DND-41 (cell line): Measurements from ENCODE around the gene SERINC5.
"Not testable (repeated sequence)": the region's sequence is repeated elsewhere in the genome, so short reads cannot be mapped to it uniquely, and the experiment has no call there.

ENCODE experiments used
- ATAC-seq: fragments of 200-7000 bp; cut with Tn5 transposase; 3 replicates; pipeline ENCODE4 v1.9.1; 2021; ENCODE audit warnings: low read depth; ENCODE audit not compliant: insufficient read depth
- DNase-seq: peaks from one replicate; pipeline ENCODE4 v3.0.0-alpha.2; 2020
- H2AFZ ChIP-seq: 2 replicates; pipeline ENCODE4 v1.6.0; 2012; ENCODE audit warnings: low read depth, low read length
- H3K27ac ChIP-seq: 2 replicates; pipeline ENCODE4 v1.5.1; 2012; ENCODE audit warnings: low read length, inconsistent platforms
- H3K27me3 ChIP-seq: fragments of 200-600 bp; sonication (generic); 2 replicates; pipeline ENCODE4 v1.6.0; 2012; ENCODE audit warnings: low read length, mild to moderate bottlenecking, inconsistent platforms; ENCODE audit not compliant: insufficient read depth, poor library complexity
- H3K36me3 ChIP-seq: 2 replicates; pipeline ENCODE4 v1.5.1; 2012; ENCODE audit warnings: low read length, inconsistent platforms; ENCODE audit not compliant: insufficient read depth
- H3K4me1 ChIP-seq: 2 replicates; pipeline ENCODE4 v1.5.1; 2012; ENCODE audit warnings: mild to moderate bottlenecking, low read length; ENCODE audit not compliant: insufficient read depth
- H3K4me2 ChIP-seq: 2 replicates; pipeline ENCODE4 v1.6.0; 2012; ENCODE audit warnings: mild to moderate bottlenecking, moderate library complexity, low read length, inconsistent platforms; ENCODE audit not compliant: insufficient read depth
- H3K4me3 ChIP-seq, 2 experiments: fragments of 200-600 bp in 1 of 2; shearing (Covaris generic) in 1 of 2; 2 replicates each; pipeline ENCODE4 v1.5.1; 2012 to 2016; ENCODE audit warnings: inconsistent platforms in 2 of 2, low read length in 2 of 2, mild to moderate bottlenecking in 2 of 2, low read depth in 1 of 2, moderate library complexity in 1 of 2
- H3K79me2 ChIP-seq: 2 replicates; pipeline ENCODE4 v1.6.0; 2012; ENCODE audit warnings: low read length, inconsistent platforms; ENCODE audit not compliant: insufficient read depth
- H3K9ac ChIP-seq: 2 replicates; pipeline ENCODE4 v1.6.0; 2012; ENCODE audit warnings: low read depth, mild to moderate bottlenecking, inconsistent platforms, low read length, moderate library complexity
- H3K9me3 ChIP-seq: 2 replicates; pipeline ENCODE4 v1.5.1; 2012; ENCODE audit warnings: low read length, moderate library complexity, mild to moderate bottlenecking, inconsistent platforms; ENCODE audit not compliant: insufficient read depth, severe bottlenecking
- H4K20me1 ChIP-seq: 2 replicates; pipeline ENCODE4 v1.6.0; 2012; ENCODE audit warnings: low read length; ENCODE audit not compliant: insufficient read depth
- EZH2 ChIP-seq: IDR thresholded peaks from 3 replicates; pipeline ENCODE4 v1.6.1; 2012; ENCODE audit warnings: borderline replicate concordance, low read depth, mild to moderate bottlenecking, moderate library complexity, low read length, inconsistent platforms; ENCODE audit not compliant: severe bottlenecking
- TF ChIP-seq, protein P1 (sequence below): IDR thresholded peaks from 2 replicates; pipeline ENCODE4 v1.5.1; 2012; ENCODE audit warnings: borderline replicate concordance, low read length, moderate library complexity, mild to moderate bottlenecking; ENCODE audit not compliant: poor library complexity, severe bottlenecking; ENCODE audit errors: extremely low read depth

Gene SERINC5

DNA sequence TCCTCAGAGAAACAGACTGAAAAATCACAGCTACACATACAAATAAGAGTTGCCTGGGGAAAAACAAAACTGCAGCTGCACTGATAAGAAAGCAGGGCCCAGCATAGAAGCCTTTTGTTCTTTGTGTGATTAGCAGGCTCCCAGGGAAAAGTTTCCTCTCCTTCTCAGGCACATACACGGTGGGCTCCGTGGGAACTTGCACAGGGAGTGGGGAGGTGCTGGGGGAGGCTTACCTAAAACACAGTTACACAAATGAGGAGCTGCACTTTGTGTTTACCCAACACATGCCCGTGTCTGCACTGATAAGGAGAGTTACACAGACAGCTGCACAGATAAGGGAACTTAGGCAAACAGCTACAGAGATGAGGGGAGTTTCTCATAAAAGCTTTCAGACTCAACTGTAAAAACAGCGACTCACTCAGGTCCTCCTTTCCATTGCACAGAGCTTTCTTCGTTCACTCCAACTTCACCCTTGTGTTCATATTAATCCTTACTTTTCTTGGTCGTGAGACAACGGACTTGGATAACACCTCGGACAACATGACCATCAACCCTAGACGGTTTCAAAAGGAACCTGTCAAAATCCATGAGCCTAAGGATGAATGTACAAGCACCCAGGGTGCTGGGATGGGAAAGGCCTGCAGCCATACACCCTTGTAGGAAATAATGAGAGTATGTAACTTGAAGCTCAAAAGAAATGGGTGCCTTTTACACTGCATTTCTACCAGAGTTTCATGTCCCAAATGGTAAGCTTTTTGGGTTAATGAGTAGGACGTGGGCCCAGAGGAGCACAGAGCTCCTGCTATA is 50.8 kb downstream of the SERINC5 start:
- Histone ChIP-seq H3K79me2 (peaks cover 87% of the 10 kb centered on the region), H3K36me3 (peaks cover 50% of the 10 kb centered on the region)
- ATAC-seq = no peak

DNA sequence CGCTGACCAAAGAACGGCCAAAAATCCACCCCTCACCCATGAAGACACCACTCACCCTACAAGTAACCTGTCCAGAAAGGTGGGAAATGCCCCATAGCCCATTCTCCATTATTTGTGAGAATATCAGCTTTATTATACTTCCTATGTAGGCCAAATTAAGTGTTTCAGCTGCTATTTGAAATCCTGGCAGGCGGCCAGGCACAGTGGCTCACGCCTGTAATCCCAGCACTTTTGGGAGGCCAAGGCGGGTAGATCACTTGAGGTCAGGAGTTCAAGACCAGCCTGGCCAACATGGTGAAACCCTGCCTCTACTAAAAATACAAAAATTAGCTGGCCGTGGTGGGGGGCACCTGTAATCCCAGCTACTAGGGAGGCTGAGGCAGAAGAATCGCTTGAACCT is 54.1 kb downstream of the SERINC5 start:
- not testable (repeated sequence) for H3K27ac ChIP-seq, H3K4me2 ChIP-seq, H4K20me1 ChIP-seq, H3K27me3 ChIP-seq, ATAC-seq, H2AFZ ChIP-seq, H3K4me3 ChIP-seq, H3K9ac ChIP-seq, DNase-seq, H3K4me1 ChIP-seq
- Histone ChIP-seq H3K9me3 (peaks cover 12% of the 10 kb centered on the region), H3K79me2 (peaks cover 85% of the 10 kb centered on the region), H3K36me3 (peaks cover 70% of the 10 kb centered on the region)

More for the DNA sequence above, 50.8 kb downstream of the SERINC5 start:
- no peak overlapping the region for H3K4me2 ChIP-seq
- no peak overlapping the region for H3K9ac ChIP-seq
- peaks cover 4% of the 10 kb centered on the region; the same call in 1 of the 2 replicates for H4K20me1 ChIP-seq
- DNase-seq = no peak
- peak overlapping the region; percentile 5; the same call in 1 of the 2 replicates for H3K27ac ChIP-seq
- no peaks in the 10 kb centered on the region for H3K4me1 ChIP-seq
- H2AFZ ChIP-seq = no peak overlapping the region
- no peak overlapping the region for H3K4me3 ChIP-seq
- peaks cover 12% of the 10 kb centered on the region for H3K9me3 ChIP-seq
- TF ChIP-seq, protein P1, sequence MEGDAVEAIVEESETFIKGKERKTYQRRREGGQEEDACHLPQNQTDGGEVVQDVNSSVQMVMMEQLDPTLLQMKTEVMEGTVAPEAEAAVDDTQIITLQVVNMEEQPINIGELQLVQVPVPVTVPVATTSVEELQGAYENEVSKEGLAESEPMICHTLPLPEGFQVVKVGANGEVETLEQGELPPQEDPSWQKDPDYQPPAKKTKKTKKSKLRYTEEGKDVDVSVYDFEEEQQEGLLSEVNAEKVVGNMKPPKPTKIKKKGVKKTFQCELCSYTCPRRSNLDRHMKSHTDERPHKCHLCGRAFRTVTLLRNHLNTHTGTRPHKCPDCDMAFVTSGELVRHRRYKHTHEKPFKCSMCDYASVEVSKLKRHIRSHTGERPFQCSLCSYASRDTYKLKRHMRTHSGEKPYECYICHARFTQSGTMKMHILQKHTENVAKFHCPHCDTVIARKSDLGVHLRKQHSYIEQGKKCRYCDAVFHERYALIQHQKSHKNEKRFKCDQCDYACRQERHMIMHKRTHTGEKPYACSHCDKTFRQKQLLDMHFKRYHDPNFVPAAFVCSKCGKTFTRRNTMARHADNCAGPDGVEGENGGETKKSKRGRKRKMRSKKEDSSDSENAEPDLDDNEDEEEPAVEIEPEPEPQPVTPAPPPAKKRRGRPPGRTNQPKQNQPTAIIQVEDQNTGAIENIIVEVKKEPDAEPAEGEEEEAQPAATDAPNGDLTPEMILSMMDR = no peak
- TF ChIP-seq EZH2 = no peak
- H3K27me3 ChIP-seq = no peaks in the 10 kb centered on the region

DNA sequence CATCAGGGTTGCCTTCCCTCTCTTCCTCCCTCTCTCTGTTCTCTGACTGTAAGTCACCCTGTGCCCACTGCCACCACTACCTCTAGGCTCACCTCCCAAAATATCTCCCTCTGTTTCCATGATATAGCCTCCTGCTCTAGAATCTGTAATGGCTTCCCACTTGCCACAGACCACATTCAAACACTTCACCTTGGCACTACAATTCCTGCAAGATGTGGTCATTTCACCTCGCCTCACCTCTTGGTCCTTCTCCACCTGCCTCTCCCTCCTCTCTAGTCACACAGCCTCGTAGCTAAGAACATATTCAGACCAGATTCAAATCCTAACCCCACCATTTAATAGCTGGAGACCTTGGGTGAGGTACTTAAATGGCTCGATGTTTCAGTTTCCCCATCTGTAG is 56.9 kb downstream of the SERINC5 start:
- Histone ChIP-seq H3K27ac (peak overlapping the region; percentile 7; the same call in 1 of the 2 replicates), H3K9ac (no peak overlapping the region), H2AFZ (no peak overlapping the region), H3K4me3 (no peak overlapping the region), H3K79me2 (peaks cover 83% of the 10 kb centered on the region), H3K9me3 (no peaks in the 10 kb centered on the region), H4K20me1 (no peaks in the 10 kb centered on the region), H3K27me3 (no peaks in the 10 kb centered on the region), H3K4me2 (no peak overlapping the region), H3K4me1 (peaks cover 34% of the 10 kb centered on the region), H3K36me3 (peaks cover 58% of the 10 kb centered on the region)
- TF ChIP-seq EZH2 = no peak
- TF ChIP-seq, protein P1 = no peak
- no peak for DNase-seq
- no peak for ATAC-seq

DNA sequence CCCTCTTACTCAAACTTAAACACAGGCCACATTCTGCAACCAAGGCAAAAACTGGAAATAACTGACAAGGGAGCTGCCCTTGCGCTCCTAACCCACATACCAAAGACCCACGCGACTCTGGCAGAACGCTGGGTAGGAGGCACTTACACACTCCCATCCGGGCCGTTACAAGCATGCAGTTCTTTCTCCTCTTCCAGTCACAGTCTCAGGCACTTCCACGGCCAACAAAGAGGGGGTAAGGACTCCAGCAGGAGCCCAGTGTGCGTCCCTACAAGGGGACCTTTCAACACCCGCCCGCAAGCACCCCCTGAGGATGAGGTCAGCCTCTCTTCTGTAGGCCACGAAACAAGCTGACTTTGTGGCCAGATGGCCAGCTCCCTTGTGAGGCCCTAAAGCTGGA is 57.4 kb downstream of the SERINC5 start:
- Histone ChIP-seq H3K4me2 (no peak overlapping the region), H3K9me3 (no peaks in the 10 kb centered on the region), H3K36me3 (peaks cover 53% of the 10 kb centered on the region), H3K79me2 (peaks cover 84% of the 10 kb centered on the region), H3K27me3 (no peaks in the 10 kb centered on the region), H4K20me1 (no peaks in the 10 kb centered on the region), H3K27ac (peak overlapping the region; percentile 29; the same call in 1 of the 2 replicates), H3K9ac (no peak overlapping the region), H3K4me1 (peaks cover 39% of the 10 kb centered on the region), H3K4me3 (no peak overlapping the region), H2AFZ (no peak overlapping the region)
- TF ChIP-seq, protein P1 = no peak
- no peak for TF ChIP-seq EZH2
- ATAC-seq = no peak
- no peak for DNase-seq
